OCI-LY3 (cell line): ENCODE measurements around the gene DENND6A.

ENCODE experiments used
- H2AFZ ChIP-seq: fragments of 200-600, 300-600 bp; shearing (Covaris generic); 2 replicates; pipeline ENCODE4 v1.6.0; 2014; ENCODE audit warnings: antibody characterized with exemption, low read depth, low read length
- H3K27ac ChIP-seq: fragments of 200-600, 300-600 bp; sonication (generic); 2 replicates; pipeline ENCODE4 v1.5.1; 2014; ENCODE audit warnings: mild to moderate bottlenecking, low read length, moderate library complexity, mixed read lengths
- H3K27me3 ChIP-seq: fragments of 200-600, 300-600 bp; sonication (generic); 2 replicates; pipeline ENCODE4 v1.6.1; 2014; ENCODE audit warnings: low read depth, low read length, mixed read lengths
- H3K36me3 ChIP-seq: fragments of 200-600, 300-600 bp; sonication (generic); replicated peaks from 2 replicates; pipeline ENCODE3; 2014; ENCODE audit warnings: low read depth, low read length, mixed read lengths
- H3K4me1 ChIP-seq: fragments of 300-600, 200-600 bp; sonication (generic); 2 replicates; pipeline ENCODE4 v1.6.1; 2014; ENCODE audit warnings: low read length, mixed read lengths
- H3K4me2 ChIP-seq: fragments of 200-600, 300-600 bp; sonication (generic); 2 replicates; pipeline ENCODE4 v1.6.1; 2014; ENCODE audit warnings: low read length, mixed read lengths
- H3K4me3 ChIP-seq: fragments of 300-600, 200-600 bp; sonication (generic); 2 replicates; pipeline ENCODE4 v1.5.1; 2014; ENCODE audit warnings: antibody characterized with exemption, mild to moderate bottlenecking, low read length, moderate library complexity
- H3K79me2 ChIP-seq: fragments of 300-600, 200-600 bp; shearing (Covaris generic); 2 replicates; pipeline ENCODE4 v1.6.1; 2014; ENCODE audit warnings: mild to moderate bottlenecking, low read length, mixed read lengths
- H3K9ac ChIP-seq: fragments of 300-600, 200-600 bp; shearing (Covaris generic); 2 replicates; pipeline ENCODE4 v1.6.0; 2014; ENCODE audit warnings: mild to moderate bottlenecking, low read length, moderate library complexity
- H3K9me3 ChIP-seq: fragments of 200-600, 300-600 bp; shearing (Covaris generic); 2 replicates; pipeline ENCODE4 v1.6.1; 2014; ENCODE audit warnings: low read length, mixed read lengths; ENCODE audit not compliant: insufficient read depth
- H4K20me1 ChIP-seq: fragments of 200-600, 300-600 bp; sonication (generic); 2 replicates; pipeline ENCODE4 v1.6.1; 2016; ENCODE audit warnings: low read length, mixed read lengths; ENCODE audit not compliant: insufficient read depth
- EZH2phosphoT487 ChIP-seq: fragments of 200-600 bp; shearing (Covaris generic); IDR thresholded peaks from 2 replicates; pipeline ENCODE4 v1.6.1; 2018; ENCODE audit warnings: antibody characterized with exemption, mixed run types, low read depth
- TF ChIP-seq, protein P1 (sequence below): fragments of 200-600, 300-600 bp; sonication (generic); IDR thresholded peaks from 2 replicates; pipeline ENCODE4 v1.5.1; 2014; ENCODE audit warnings: antibody characterized with exemption, low read length, low read depth

The DENND6A gene

DNA sequence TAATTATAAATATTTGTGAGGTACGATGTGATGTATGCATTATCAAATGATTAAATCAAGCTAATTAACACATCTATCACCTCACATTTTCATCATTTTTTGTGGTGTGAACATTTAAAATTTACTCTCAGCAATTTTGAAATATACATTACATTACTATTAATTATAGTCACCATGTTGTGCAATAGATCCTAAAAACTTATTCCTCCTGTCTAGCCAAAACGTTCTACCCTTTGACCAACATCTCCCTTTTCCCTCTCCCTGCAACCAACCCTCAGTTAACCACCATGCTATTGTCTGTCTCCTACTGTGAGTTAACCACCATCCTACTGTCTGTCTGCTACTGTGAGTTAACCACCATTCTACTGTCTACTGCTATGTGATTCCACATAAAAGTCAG is 42.5 kb upstream of the DENND6A start:
- Histone ChIP-seq H3K36me3 (no peaks in the 10 kb centered on the region), H2AFZ (no peak overlapping the region), H3K79me2 (no peaks in the 10 kb centered on the region), H4K20me1 (no peaks in the 10 kb centered on the region), H3K4me3 (no peak overlapping the region), H3K4me1 (no peaks in the 10 kb centered on the region), H3K27me3 (no peaks in the 10 kb centered on the region), H3K9me3 (no peaks in the 10 kb centered on the region), H3K9ac (no peak overlapping the region), H3K27ac (no peak overlapping the region), H3K4me2 (no peak overlapping the region)
- no peak for TF ChIP-seq EZH2phosphoT487
- TF ChIP-seq, protein P1, sequence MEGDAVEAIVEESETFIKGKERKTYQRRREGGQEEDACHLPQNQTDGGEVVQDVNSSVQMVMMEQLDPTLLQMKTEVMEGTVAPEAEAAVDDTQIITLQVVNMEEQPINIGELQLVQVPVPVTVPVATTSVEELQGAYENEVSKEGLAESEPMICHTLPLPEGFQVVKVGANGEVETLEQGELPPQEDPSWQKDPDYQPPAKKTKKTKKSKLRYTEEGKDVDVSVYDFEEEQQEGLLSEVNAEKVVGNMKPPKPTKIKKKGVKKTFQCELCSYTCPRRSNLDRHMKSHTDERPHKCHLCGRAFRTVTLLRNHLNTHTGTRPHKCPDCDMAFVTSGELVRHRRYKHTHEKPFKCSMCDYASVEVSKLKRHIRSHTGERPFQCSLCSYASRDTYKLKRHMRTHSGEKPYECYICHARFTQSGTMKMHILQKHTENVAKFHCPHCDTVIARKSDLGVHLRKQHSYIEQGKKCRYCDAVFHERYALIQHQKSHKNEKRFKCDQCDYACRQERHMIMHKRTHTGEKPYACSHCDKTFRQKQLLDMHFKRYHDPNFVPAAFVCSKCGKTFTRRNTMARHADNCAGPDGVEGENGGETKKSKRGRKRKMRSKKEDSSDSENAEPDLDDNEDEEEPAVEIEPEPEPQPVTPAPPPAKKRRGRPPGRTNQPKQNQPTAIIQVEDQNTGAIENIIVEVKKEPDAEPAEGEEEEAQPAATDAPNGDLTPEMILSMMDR, result no peak

DNA sequence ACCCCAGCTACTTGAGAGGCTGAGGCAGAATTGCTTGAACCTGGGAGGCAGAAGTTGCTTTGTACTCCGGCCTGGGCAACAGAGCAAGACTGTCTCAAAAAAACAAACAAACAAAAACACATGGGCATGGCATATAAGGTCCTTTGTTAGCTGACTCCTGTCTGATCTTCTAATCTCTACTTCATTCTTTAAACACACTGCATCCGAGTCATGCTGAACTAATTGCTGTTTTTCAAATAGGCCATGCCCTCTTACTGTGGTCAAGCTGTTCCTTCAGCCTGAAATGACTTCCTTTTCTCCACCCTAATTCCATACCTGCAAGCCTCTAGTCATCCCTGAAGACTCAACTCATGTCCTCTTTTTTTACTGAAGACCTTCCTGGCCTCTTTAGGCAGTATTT is 40.9 kb upstream of the DENND6A start:
- Histone ChIP-seq H2AFZ (no peak overlapping the region), H3K27ac (no peak overlapping the region)

DNA sequence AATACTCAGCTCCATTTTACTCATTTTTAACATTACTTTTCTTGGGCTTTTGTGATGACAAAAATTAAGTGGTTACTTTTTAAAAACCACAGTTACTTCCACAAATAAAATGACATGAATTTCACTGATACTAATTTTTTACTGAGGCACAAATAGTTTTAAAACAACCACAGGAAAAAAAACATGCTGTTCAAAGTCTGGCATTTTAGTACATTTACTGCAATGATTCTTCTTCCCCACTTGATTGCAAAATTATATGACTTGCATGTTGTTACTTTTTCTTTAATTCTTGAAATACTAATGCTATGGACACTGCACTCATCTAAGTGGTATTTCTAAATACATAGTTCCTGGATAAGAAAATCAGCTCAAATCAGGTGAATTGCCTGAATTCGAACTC is 38.4 kb upstream of the DENND6A start:
- H3K4me2 ChIP-seq, result no peak overlapping the region
- H3K27me3 ChIP-seq, result no peaks in the 10 kb centered on the region

More for the DNA sequence above, 40.9 kb upstream of the DENND6A start:
- no peaks in the 10 kb centered on the region for H4K20me1 ChIP-seq
- no peak overlapping the region for H3K4me3 ChIP-seq
- no peak overlapping the region for H3K9ac ChIP-seq
- no peaks in the 10 kb centered on the region for H3K4me1 ChIP-seq
- no peaks in the 10 kb centered on the region for H3K9me3 ChIP-seq
- no peaks in the 10 kb centered on the region for H3K36me3 ChIP-seq
- TF ChIP-seq EZH2phosphoT487, result no peak
- TF ChIP-seq, protein P1, result no peak
- H3K27me3 ChIP-seq, result no peaks in the 10 kb centered on the region
- no peaks in the 10 kb centered on the region for H3K79me2 ChIP-seq
- no peak overlapping the region for H3K4me2 ChIP-seq

DNA sequence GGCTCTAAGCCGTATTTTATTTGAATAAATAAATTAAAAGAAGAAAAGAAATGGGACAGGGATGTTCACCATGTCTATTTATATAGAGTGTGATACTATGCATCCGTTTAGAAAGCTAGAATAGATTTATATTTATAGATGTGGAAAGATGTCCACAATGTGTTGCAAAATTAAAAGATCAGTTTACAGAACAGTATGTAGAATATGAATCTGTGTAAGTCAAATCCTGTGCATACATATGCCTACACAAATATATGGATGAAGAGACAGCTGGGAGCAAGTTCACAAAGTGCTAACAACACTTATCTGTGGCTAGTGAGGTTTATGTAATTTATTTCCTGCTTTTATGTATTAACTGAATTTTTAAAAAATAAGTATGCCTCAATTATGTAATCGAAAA is 37.8 kb upstream of the DENND6A start:
- H3K4me1 ChIP-seq, result no peaks in the 10 kb centered on the region
- no peaks in the 10 kb centered on the region for H3K36me3 ChIP-seq
- no peak overlapping the region for H3K27ac ChIP-seq
- H3K4me3 ChIP-seq, result no peak overlapping the region
- H3K79me2 ChIP-seq, result no peaks in the 10 kb centered on the region
- no peaks in the 10 kb centered on the region for H3K9me3 ChIP-seq
- H3K4me2 ChIP-seq, result no peak overlapping the region
- TF ChIP-seq EZH2phosphoT487, result no peak
- TF ChIP-seq, protein P1, result no peak
- H3K27me3 ChIP-seq, result peaks cover 2% of the 10 kb centered on the region; the same call in 1 of the 2 replicates
- no peaks in the 10 kb centered on the region for H4K20me1 ChIP-seq
- no peak overlapping the region for H2AFZ ChIP-seq
- no peak overlapping the region for H3K9ac ChIP-seq

More for the DNA sequence above, 38.4 kb upstream of the DENND6A start:
- H2AFZ ChIP-seq, result no peak overlapping the region
- TF ChIP-seq, protein P1, result no peak
- no peak for TF ChIP-seq EZH2phosphoT487
- H4K20me1 ChIP-seq, result no peaks in the 10 kb centered on the region
- H3K27ac ChIP-seq, result no peak overlapping the region
- H3K4me1 ChIP-seq, result no peaks in the 10 kb centered on the region
- no peaks in the 10 kb centered on the region for H3K36me3 ChIP-seq
- no peaks in the 10 kb centered on the region for H3K9me3 ChIP-seq
- no peaks in the 10 kb centered on the region for H3K79me2 ChIP-seq
- no peak overlapping the region for H3K4me3 ChIP-seq
- H3K9ac ChIP-seq, result no peak overlapping the region
